Lower lobe of right lung (tissue), 2 donors: ENCODE measurements around the gene ADGRF3. TPM values are rescaled to one million over a fixed set of nuclear protein-coding genes. Genes with fewer than 3 reads are reported as not detected.
"Not testable (repeated sequence)": the region's sequence is repeated elsewhere in the genome, so short reads cannot be mapped to it uniquely, and the experiment has no call there.

Experiments
- ATAC-seq, 2 donors: fragments of 200-7000 bp; cut with Tn5 transposase; one replicate each; pipeline ENCODE4 v1.9.1; 2020 to 2022; ENCODE audit warnings: mild to moderate bottlenecking in 2 of 2, moderate library complexity in 2 of 2
- DNase-seq: peaks from one replicate; pipeline ENCODE4 v3.0.0-alpha.2; 2020
- H3K27ac ChIP-seq: fragments of 200-600 bp; one replicate; pipeline ENCODE4 v1.8.0; 2022
- H3K27me3 ChIP-seq: fragments of 200-600 bp; one replicate; pipeline ENCODE4 v1.8.0; 2022; ENCODE audit warnings: low read depth
- H3K36me3 ChIP-seq: fragments of 200-600 bp; one replicate; pipeline ENCODE4 v1.8.0; 2022; ENCODE audit warnings: mild to moderate bottlenecking
- H3K4me1 ChIP-seq: fragments of 200-600 bp; one replicate; pipeline ENCODE4 v1.8.0; 2022
- H3K4me3 ChIP-seq: fragments of 200-600 bp; one replicate; pipeline ENCODE4 v1.8.0; 2022; ENCODE audit warnings: mild to moderate bottlenecking
- H3K9me3 ChIP-seq: fragments of 200-600 bp; one replicate; pipeline ENCODE4 v1.8.0; 2022
- intact Hi-C: fragments of 100-400 bp; cut with DNase I; formaldehyde crosslinking; loops from one replicate; pipeline ENCODE4 v1.11.0; 2022
- total RNA-seq: library from RNA; stranded (reverse); fragmentation: NEBNext Ultra II Directional; extraction: Animal tissue kit (Norgen Biotek cat#: 25700); gene quantifications from one replicate; pipeline ENCODE4 v1.2.1, GENCODE V29; 2021
- TF ChIP-seq, protein P1 (sequence below): fragments of 200-600 bp; IDR thresholded peaks from one replicate; pipeline ENCODE4 v1.8.0; 2022; ENCODE audit warnings: antibody characterized with exemption, mild to moderate bottlenecking
- donor health status: DM: no; HTN: yes; CAD: no; lungs with severe emphysema.

Gene ADGRF3
- total RNA-seq, 1 donor from 2014 or later, result 0.35 TPM

DNA sequence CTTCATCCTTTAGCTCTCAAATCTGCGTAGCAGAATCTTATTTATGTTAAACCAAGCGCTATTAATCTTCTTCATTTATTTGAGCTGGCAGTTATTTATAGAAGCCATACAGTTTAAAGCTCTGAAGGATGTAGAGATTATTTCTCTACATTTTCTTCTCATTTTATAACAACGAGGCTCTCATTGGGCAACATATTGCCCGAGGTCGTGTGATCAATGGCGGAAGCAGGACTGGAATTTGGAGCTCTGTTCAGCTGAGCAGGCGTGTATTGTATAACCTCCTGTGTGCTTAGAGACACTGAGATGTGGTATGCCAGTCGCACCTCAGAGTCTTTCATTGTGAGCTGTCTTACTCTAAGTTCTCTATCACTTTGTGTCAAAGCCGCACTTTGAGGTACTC lies 37.6 kb upstream of the ADGRF3 start:
- peaks cover 42% of the 10 kb centered on the region for H3K36me3 ChIP-seq
- no peaks in the 10 kb centered on the region for H3K27me3 ChIP-seq
- DNase-seq (no peak), ATAC-seq (no peak)
- intact Hi-C loops, result no loop called here
- no peak overlapping the region for H3K27ac ChIP-seq
- no peak overlapping the region for H3K4me3 ChIP-seq
- no peaks in the 10 kb centered on the region for H3K4me1 ChIP-seq
- H3K9me3 ChIP-seq, result no peaks in the 10 kb centered on the region
- TF ChIP-seq, protein P1, sequence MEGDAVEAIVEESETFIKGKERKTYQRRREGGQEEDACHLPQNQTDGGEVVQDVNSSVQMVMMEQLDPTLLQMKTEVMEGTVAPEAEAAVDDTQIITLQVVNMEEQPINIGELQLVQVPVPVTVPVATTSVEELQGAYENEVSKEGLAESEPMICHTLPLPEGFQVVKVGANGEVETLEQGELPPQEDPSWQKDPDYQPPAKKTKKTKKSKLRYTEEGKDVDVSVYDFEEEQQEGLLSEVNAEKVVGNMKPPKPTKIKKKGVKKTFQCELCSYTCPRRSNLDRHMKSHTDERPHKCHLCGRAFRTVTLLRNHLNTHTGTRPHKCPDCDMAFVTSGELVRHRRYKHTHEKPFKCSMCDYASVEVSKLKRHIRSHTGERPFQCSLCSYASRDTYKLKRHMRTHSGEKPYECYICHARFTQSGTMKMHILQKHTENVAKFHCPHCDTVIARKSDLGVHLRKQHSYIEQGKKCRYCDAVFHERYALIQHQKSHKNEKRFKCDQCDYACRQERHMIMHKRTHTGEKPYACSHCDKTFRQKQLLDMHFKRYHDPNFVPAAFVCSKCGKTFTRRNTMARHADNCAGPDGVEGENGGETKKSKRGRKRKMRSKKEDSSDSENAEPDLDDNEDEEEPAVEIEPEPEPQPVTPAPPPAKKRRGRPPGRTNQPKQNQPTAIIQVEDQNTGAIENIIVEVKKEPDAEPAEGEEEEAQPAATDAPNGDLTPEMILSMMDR, result no peak

DNA sequence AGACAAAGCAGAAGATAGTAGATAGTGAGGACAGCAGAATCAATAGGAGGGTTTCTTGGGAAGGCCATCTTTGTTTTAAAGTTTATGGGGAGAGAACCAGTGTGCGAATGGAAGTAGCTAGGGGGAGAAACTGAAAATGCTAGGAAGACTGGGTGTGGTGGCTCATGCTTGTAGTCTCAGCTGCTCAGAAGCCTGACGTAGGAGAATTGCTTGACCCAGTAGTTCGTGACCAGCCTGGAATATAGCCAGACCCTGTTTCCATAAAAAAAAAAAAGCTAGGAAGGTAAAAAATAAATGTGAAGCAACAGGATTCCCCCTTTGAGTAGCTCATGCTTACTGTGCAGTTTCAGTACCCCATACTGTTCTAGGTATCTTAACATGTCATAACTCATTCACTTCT lies 36.0 kb upstream of the ADGRF3 start:
- Histone ChIP-seq H3K36me3 (peaks cover 36% of the 10 kb centered on the region), H3K4me1 (no peaks in the 10 kb centered on the region), H3K27ac (no peak overlapping the region), H3K27me3 (no peaks in the 10 kb centered on the region), H3K9me3 (no peaks in the 10 kb centered on the region), H3K4me3 (no peak overlapping the region)
- intact Hi-C loops, result no loop called here
- TF ChIP-seq, protein P1, result no peak
- DNase-seq, result no peak
- ATAC-seq, result no peak

- H3K4me1 ChIP-seq, result no peaks in the 10 kb centered on the region
- peaks cover 25% of the 10 kb centered on the region for H3K36me3 ChIP-seq
- ATAC-seq (no peak), DNase-seq (no peak)
- intact Hi-C loops, result no loop called here
- no peak overlapping the region for H3K4me3 ChIP-seq
- TF ChIP-seq, protein P1, result no peak
- no peaks in the 10 kb centered on the region for H3K27me3 ChIP-seq
- H3K9me3 ChIP-seq, result no peaks in the 10 kb centered on the region
- no peak overlapping the region for H3K27ac ChIP-seq
These were observed 33.7 kb upstream of the ADGRF3 start for GRCh38 chr2:26380281-26380680.

DNA sequence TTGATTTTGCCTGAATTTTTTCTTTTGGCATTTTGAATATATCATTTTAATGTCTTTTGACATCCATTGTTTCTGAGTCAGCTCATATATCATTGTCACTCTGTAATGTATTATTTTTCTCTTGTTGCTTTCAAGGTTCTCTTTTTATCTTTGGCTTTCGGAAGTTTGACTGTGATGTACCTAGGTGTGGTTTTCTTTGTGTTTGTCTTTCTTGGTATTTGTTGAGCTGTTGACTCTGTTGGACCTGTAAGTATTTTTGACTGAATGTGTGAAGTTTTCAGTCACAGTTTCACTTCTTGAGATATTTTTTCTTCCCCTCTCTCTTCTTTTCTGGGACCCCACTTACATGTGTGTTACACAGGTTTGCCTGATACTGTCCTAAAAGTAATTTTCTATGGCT lies 30.2 kb upstream of the ADGRF3 start:
- TF ChIP-seq, protein P1, result no peak
- no peak for ATAC-seq

GRCh38 chr2:26370909-26371308 lies 24.3 kb upstream of the ADGRF3 start:
- not testable (repeated sequence) for H3K27ac ChIP-seq, ATAC-seq, DNase-seq

More for the DNA sequence above, 30.2 kb upstream of the ADGRF3 start:
- Histone ChIP-seq H3K36me3 (peaks cover 34% of the 10 kb centered on the region), H3K27me3 (no peaks in the 10 kb centered on the region), H3K27ac (no peak overlapping the region), H3K9me3 (no peaks in the 10 kb centered on the region), H3K4me3 (no peak overlapping the region), H3K4me1 (no peaks in the 10 kb centered on the region)
- intact Hi-C loops, result no loop called here
- no peak for DNase-seq

DNA sequence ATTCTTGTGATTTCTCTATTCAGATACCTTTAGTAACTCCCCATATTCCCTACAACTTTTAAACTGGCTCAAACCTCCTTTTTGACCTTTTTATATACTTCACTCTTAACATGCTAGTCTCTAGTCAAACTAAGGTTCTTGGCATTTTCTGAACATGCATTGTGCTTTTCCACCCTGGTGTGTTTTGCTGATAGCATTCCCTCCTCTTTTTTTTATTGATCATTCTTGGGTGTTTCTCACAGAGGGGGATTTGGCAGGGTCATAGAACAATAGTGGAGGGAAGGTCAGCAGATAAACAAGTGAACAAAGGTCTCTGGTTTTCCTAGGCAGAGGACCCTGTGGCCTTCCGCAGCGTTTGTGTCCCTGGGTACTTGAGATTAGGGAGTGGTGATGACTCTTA lies 23.1 kb upstream of the ADGRF3 start:
- H3K4me3 ChIP-seq, H3K27ac ChIP-seq, intact Hi-C loops, H3K4me1 ChIP-seq, DNase-seq, H3K27me3 ChIP-seq, H3K9me3 ChIP-seq, ATAC-seq: not testable (repeated sequence)
- H3K36me3 ChIP-seq, result peaks cover 42% of the 10 kb centered on the region

More at GRCh38 chr2:26370909-26371308, 24.3 kb upstream of the ADGRF3 start:
- H3K27me3 ChIP-seq, H3K9me3 ChIP-seq, intact Hi-C loops, H3K4me1 ChIP-seq, H3K4me3 ChIP-seq: not testable (repeated sequence)
- peaks cover 51% of the 10 kb centered on the region for H3K36me3 ChIP-seq

- intact Hi-C loops, result no loop called here
- H3K27me3 ChIP-seq, result no peaks in the 10 kb centered on the region
These were observed 20.4 kb upstream of the ADGRF3 start for GRCh38 chr2:26366957-26367356.

More at GRCh38 chr2:26366957-26367356, 20.4 kb upstream of the ADGRF3 start:
- Histone ChIP-seq H3K4me1 (no peaks in the 10 kb centered on the region), H3K9me3 (no peaks in the 10 kb centered on the region), H3K27ac (no peak overlapping the region), H3K4me3 (no peak overlapping the region), H3K36me3 (peaks cover 24% of the 10 kb centered on the region)
- ATAC-seq (no peak), DNase-seq (no peak)
- TF ChIP-seq, protein P1, result no peak
